Choroid plexus epithelial cell (primary cell): ENCODE results near the gene MGAT3.
"Not testable (repeated sequence)": the region's sequence is repeated elsewhere in the genome, so short reads cannot be mapped to it uniquely, and the experiment has no call there.

ENCODE experiments used
- DNase-seq: peaks from one replicate; pipeline ENCODE4 v3.0.0-alpha.2; 2010; ENCODE audit warnings: low read depth
- H3K4me3 ChIP-seq: 2 replicates; pipeline ENCODE4 v1.5.1; 2011; ENCODE audit warnings: low read depth, mild to moderate bottlenecking, control low read depth, low read length, moderate library complexity
- TF ChIP-seq, protein P1 (sequence below): conservative IDR thresholded peaks from 2 replicates; pipeline ENCODE4 v1.5.1; 2011; ENCODE audit warnings: low read depth, mild to moderate bottlenecking, control low read depth, inconsistent platforms, low read length, moderate library complexity

MGAT3 gene

DNA sequence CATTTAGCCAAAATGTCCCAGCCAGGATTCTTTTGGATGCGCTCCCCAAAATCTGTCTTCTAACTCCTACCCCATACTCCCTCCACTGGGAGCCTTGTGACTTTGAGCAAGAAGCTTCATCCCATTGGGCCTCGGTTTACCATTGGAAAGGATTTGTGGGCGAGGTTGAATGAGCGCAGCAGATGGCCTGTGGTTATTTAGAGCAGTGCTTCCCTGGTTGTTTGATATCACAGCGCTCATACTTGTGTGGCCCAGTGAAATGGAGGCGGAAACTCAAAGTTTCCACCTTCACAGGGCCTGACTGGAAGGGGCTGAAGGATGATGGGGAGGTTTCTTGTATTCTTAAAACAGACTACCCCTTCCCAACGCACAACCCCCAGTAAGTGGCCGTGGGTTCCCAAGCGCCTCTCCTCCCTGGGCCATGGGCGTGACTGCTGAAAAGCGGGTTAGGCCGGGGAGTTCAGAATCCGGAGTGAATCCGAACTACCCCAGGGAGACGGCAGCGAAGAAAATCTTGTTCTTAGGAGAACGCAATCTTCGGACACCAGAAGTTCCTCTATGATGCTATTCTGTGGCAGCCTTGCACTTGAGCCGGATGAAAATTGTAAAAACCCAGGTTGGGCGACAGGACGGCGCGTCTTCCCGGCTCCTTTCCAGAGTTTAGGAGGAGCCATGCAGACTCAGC is 62.3 kb downstream of the MGAT3 start:
- TF ChIP-seq, protein P1, sequence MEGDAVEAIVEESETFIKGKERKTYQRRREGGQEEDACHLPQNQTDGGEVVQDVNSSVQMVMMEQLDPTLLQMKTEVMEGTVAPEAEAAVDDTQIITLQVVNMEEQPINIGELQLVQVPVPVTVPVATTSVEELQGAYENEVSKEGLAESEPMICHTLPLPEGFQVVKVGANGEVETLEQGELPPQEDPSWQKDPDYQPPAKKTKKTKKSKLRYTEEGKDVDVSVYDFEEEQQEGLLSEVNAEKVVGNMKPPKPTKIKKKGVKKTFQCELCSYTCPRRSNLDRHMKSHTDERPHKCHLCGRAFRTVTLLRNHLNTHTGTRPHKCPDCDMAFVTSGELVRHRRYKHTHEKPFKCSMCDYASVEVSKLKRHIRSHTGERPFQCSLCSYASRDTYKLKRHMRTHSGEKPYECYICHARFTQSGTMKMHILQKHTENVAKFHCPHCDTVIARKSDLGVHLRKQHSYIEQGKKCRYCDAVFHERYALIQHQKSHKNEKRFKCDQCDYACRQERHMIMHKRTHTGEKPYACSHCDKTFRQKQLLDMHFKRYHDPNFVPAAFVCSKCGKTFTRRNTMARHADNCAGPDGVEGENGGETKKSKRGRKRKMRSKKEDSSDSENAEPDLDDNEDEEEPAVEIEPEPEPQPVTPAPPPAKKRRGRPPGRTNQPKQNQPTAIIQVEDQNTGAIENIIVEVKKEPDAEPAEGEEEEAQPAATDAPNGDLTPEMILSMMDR = no peak
- peak; percentile 61 for DNase-seq
- peak overlapping the region; percentile 96 for H3K4me3 ChIP-seq

DNA sequence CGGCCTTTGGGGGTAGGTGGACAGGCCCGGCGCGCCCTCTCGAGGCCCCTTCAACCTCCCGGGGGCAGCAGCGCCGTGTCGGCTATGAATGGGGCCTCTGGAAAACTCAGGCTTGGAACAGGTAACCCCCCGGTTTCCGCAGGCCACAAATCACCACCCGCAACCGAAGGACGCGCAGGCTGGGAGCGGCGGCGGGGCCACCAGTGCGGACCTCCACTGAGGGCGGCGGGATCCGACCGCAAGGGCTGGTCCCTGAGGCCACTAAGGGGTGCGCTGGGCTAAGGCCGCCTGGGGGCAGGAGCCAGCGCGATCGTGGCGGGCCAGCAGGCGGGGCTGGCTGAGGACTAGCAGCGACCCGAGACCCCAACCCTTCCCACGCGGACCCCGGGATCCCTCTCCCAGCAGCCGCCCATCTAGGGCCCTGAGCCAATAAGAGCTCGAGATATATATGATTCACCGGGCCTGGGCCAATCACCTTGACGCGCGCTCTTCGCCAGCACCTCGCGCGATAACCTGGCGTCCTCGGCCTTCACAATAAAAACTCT is 62.9 kb downstream of the MGAT3 start:
- DNase-seq = peak; percentile 100
- TF ChIP-seq, protein P1 = peak; percentile 33

DNA sequence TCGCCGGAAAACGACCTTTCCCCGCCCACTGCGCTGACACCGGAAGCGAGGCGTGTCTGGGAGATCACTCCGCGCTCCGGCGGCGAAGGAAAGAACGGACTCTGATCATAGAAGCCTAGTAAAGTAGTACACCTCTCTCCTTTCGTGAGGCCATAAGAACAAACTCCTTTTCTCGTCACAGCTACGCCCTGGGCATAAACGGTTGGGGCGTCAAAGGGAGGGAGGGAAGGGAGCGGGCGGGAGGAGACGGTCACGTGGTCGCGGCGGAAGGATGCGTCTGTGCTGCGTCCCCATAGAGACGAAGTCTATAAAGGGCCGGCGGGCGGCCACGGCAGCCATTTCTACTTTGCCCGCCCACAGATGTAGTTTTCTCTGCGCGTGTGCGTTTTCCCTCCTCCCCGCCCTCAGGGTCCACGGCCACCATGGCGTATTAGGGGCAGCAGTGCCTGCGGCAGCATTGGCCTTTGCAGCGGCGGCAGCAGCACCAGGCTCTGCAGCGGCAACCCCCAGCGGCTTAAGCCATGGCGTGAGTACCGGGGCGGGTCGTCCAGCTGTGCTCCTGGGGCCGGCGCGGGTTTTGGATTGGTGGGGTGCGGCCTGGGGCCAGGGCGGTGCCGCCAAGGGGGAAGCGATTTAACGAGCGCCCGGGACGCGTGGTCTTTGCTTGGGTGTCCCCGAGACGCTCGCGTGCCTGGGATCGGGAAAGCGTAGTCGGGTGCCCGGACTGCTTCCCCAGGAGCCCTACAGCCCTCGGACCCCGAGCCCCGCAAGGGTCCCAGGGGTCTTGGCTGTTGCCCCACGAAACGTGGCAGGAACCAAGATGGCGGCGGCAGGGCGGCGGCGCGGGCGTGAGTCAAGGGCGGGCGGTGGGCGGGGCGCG is 63.7 kb downstream of the MGAT3 start, which contains the start of gene ATF4:
Gene ATF4 (plus strand): TSS at position 337 of the 880 bp plus-strand sequence. CDS start 884 bp downstream, outside the sequence.
- H3K4me3 ChIP-seq = peak within 1 kb of the TSS; percentile 96
- TF ChIP-seq, protein P1 = no peak
- no peak for DNase-seq

More for the DNA sequence above, 62.9 kb downstream of the MGAT3 start:
- peak overlapping the region; percentile 96 for H3K4me3 ChIP-seq

DNA sequence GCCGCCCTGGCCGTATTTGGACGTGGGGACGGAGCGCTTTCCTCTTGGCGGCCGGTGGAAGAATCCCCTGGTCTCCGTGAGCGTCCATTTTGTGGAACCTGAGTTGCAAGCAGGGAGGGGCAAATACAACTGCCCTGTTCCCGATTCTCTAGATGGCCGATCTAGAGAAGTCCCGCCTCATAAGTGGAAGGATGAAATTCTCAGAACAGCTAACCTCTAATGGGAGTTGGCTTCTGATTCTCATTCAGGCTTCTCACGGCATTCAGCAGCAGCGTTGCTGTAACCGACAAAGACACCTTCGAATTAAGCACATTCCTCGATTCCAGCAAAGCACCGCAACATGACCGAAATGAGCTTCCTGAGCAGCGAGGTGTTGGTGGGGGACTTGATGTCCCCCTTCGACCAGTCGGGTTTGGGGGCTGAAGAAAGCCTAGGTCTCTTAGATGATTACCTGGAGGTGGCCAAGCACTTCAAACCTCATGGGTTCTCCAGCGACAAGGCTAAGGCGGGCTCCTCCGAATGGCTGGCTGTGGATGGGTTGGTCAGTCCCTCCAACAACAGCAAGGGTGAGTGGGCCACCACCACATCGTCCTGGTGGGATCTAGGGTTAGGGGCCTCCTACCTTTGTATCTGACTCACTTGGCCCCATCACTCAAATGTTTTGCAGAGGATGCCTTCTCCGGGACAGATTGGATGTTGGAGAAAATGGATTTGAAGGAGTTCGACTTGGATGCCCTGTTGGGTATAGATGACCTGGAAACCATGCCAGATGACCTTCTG is 64.5 kb downstream of the MGAT3 start:
- peak overlapping the region; percentile 96 for H3K4me3 ChIP-seq
- DNase-seq = peak; percentile 89

DNA sequence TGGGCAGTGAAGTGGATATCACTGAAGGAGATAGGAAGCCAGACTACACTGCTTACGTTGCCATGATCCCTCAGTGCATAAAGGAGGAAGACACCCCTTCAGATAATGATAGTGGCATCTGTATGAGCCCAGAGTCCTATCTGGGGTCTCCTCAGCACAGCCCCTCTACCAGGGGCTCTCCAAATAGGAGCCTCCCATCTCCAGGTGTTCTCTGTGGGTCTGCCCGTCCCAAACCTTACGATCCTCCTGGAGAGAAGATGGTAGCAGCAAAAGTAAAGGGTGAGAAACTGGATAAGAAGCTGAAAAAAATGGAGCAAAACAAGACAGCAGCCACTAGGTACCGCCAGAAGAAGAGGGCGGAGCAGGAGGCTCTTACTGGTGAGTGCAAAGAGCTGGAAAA is 65.3 kb downstream of the MGAT3 start:
- not testable (repeated sequence) for DNase-seq
- peak overlapping the region; percentile 96 for H3K4me3 ChIP-seq

DNA sequence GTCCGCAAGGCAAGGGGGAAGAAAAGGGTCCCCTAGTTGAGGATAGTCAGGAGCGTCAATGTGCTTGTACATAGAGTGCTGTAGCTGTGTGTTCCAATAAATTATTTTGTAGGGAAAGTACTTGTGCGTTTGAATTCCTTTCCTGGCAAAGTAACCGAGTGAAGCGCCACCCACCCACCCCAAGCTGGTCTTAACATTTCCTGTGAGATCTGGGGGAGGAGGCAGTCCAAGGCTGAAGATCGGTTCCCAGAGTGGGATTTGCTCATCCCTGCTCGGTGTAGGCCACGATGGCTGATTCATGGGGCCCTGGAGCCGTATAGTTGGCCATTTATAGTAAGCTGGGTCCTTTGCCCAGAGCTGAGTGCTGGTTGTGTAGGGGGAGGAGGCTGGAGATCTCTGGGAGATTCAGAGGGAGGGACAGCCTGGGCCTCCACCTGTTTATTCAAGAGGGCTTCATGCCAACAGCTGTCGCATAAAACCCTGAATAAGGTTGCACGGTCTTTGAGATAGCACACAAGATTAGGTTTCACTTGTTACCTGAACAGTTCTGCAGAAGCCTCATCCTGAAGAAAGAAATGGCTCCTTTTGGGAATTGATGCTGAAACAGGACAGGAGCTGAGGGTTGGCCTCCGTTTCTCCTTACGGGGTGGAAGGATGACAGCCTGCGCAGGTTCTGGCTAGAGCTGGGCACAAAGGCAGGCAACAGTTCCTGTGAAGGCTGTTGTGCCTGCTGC is 65.9 kb downstream of the MGAT3 start:
- peak; percentile 67 for DNase-seq
- H3K4me3 ChIP-seq = peak overlapping the region; percentile 96
- TF ChIP-seq, protein P1 = no peak

DNA sequence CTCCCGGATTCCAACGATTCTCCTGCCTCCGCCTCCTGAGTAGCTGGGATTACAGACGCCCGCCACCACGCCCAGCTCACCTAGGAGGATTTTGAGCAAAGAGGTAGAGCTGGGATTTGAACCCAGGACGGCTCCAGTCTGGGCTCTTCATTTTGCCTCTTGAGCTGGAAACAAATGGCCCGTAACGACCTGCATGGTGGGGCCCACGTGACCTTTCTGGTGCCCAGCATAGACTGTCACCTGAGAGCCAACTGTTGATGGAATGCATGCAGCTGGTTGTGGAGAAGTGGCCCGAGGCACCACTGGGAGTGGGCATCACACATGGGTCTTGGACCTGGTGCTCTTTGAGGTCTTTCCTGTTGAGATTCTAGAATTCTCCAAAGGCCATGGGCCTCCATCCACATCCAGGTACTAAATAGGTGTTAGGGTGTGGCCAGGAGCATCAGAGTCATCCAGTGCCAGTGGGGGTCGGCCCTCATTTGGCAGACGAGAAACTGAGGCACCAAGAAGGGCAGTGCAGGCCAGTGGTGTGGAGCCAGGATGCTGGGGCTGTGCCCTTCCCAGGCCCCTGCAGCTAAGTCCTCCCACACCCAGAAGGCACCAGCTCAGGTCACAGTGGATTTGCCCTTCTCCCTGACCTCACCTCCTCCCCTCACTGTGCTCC is 67.4 kb downstream of the MGAT3 start:
- no peak for DNase-seq
- TF ChIP-seq, protein P1 = no peak
- H3K4me3 ChIP-seq = no peak overlapping the region
